HL-60/S4 treated with phorbol 12-myristate 13-acetate at 8.2 ng/mL for 4 days and 3 days (cell line): ENCODE data around the gene CYP26B1.

Experiments used
- in situ Hi-C: fragments of 300-500 bp; cut with MboI; formaldehyde crosslinking; loops from 2 replicates; pipeline ENCODE4 v1.15.0; 2022; ENCODE audit warnings: low sequenced_read_pairs

Gene CYP26B1

DNA sequence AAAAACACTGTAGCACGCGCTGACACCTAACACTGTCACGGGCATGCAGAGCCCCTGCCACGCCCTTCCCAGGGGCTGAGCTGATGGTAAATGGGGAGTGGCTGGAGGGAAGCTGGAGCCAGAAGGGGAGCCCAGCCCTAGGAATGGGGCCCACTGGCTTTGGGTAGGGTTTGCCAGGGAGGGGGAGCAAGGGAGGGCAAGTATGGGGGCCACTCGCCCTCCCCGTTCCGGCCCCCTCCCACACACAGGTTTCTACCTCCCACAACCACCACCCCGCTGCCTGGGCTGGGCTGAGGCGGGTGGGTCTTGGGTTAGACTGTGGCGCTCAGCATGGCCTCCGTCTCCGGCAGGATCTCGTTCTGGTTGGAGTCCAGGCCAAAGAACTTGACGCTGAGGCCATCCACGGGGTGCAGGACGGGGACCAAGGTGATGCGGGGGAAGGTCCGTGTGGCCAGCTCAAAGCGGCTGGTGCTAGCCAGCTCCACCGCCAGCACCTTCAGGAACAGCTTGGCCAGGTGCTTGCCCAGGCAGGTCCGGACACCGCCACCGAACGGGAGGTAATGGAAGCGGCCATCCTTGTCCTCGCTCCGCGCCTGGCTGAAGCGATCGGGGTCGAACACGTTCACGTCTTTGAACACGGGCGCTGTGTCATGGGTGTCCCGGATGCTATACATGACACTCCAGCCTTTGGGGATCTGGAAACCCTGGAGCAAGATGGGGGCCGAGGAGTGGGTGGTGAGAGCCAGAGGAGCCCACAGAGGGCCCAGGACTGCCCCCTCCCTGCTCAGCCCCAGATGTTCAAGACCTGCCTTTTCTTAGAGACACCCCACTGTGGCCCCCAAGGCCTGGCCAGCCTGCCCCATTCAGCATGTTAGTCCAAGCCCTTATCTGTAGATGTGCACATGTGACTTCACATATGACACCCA is 15.5 kb downstream of the CYP26B1 start:
- in situ Hi-C loops, result no loop called here

DNA sequence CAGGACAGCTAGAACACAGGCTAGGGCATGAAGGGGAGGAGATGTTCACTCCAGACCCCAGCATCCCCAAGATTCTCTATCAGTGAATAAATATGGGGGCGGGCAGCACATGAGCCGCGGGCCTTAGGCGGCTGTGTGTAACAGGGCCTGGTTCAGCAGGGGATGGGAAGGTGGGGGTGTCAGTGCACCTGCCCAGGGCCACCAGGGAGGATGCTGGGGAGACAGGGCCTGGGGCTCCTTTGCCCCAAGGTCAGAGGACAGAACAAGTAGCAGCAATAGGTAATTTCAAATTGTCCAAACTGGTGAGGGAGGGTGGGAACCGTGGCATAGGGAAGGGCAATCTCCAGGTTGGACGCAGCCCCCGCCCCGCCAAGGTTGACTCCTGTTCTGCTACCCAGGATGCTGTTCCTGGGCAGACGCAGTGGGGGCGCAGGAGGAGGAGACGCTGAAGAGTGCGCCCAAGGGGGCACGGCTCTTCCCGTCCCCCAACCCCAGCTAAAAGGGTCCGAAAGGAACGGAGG is 16.2 kb downstream of the CYP26B1 start:
- in situ Hi-C loops, result no loop called here

DNA sequence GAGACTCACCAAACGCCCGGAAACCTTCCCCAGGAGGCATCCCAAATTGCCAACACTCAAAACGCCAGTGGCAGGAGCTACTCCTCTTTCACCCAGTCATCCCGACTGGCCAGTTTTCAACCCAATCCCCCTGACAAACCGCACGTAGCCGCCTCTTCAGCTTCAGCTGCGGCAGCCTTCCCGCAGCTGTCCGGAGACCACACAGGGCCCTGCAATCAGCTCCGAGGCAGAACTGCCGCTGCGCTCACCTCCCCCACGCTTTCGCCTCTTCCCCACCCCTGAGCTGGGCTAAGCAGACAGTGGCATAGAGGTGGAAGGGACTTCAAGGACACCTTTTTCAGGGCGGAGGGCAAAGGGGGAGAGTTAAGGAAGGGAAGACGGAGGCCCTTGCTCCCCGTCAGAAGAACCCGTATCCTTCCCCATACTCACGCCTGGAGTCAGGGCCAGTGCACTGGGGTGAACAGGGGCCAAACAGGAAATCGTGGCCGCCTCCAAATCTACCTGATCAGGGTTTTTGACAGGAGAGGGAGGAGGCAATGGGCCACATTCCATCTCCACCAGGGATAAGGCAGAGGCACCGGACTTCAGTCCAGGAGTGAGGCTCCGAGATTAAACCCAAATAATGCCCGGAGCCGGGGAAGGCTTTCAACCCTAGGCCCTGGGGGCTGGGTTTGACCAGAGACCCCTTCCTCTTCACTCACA is 16.9 kb downstream of the CYP26B1 start:
- in situ Hi-C loops, result no loop called here

DNA sequence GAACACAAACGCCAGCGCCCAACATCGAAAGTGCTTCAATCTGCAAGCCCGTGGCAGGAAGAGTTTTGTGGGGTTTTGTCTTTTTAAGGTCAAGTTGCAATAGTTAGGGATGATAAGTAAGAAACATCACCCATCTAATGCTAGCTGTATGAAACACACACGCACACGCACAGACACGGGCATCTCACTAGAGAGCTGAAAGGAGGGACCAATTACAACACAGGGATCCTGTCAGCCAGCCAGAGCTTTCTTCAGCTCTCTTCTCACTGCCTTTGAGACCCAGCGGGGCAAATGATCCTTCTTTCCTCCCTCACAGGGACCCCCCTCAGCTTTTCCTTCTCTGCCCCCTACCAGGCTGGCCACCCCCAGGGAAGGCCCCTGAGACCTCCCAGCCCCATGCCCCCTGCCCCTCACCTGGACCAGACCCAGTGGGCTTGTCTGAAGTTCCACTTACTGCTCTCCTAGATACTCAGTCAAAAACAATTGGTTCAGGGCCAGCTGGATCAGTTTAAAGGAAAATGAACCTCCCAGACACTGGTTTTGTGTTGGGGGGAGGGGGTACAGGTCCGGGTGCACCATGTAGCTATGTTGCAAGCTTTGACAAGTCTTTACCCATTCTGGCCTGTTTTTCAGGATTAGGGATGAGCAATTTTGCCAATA is 17.9 kb downstream of the CYP26B1 start:
- in situ Hi-C loops, result no loop called here

DNA sequence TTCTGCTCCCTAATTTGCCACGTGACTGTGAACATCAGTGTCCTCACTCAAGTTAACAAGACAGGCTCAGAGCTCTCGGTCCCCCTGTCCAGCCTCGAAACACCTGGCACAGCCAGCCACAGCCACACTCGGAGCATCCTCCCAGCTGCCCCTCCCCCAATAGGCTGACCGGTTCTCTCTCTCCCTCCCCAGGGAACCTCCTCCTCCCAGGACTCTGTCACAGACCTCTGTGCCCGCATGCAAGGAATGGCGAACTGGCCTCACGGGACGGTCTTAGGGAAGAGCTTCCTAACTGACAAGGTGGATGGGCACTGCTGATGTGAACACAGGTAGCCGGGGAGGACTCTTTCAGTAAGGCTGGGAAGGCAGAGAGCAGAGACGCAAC is 18.8 kb downstream of the CYP26B1 start:
- in situ Hi-C loops, result no loop called here

DNA sequence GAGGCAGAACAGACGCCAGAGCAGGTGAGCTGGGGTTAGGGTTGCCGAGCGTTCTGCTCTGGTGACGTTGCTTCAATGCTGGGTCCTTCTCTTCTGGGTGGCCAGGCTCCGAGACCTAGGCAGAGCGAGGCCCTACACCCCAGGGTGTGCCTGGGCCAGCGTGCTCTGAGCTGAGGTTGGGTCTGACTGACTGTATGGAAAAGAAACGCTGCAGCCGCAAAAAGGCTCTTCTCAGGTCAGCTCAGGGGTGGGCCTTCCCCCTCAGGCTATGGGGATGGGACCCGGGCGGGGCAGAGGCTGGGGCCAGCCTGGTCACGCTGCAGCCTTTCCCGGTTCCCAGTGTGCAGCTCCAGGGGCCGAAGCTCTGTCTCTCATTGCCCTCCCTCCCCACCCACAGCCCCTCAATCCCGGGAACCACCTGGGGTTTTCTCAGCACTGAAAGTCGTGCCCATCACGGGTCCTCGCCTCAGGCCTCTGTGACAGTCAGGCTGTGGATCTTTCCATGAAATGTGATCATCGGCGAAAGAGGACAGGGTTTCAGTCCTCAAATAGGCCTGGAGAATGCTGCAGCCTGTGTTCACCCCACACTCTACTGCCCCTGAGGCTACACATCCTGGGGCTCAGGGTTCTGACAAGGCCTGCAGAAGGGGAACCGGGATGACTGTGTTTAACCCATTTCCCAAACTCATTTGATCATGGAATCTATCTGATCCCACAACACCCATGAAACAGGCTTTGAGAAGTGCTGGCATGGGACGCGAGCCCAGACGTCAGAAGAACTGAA is 19.4 kb downstream of the CYP26B1 start:
- in situ Hi-C loops, result no loop called here

DNA sequence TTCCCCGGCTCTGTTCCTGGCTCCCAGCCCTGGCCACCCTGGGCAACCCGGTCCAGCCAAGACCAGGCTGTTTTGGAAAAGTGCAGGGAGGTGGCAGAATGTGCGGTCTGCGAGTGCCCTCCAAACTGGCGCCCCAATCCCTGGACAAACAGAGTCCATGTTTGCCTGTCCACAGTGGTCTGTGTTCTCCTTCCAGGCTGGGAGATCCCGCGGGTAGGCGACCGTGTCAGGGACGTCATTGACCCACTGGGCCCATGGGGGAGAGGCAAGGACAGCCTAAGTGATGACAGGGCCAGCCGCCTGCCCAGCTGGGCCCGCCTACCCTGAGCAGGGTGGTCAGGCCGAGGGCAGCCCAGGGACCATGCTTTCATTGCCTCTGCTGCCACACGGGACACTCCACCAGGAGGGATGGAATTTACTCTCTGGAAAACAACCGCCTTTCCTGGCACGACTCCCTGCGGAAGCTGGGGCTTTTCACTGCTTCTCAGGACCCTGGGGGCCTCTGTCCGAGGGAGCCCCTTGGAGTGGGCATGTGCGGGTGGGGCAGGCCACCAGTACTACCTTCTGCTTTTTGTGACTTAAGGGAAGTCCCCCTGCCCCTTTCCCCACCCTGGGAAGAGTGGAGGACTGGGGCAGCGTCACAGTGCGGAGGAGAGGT is 20.1 kb downstream of the CYP26B1 start:
- in situ Hi-C loops, result no loop called here

DNA sequence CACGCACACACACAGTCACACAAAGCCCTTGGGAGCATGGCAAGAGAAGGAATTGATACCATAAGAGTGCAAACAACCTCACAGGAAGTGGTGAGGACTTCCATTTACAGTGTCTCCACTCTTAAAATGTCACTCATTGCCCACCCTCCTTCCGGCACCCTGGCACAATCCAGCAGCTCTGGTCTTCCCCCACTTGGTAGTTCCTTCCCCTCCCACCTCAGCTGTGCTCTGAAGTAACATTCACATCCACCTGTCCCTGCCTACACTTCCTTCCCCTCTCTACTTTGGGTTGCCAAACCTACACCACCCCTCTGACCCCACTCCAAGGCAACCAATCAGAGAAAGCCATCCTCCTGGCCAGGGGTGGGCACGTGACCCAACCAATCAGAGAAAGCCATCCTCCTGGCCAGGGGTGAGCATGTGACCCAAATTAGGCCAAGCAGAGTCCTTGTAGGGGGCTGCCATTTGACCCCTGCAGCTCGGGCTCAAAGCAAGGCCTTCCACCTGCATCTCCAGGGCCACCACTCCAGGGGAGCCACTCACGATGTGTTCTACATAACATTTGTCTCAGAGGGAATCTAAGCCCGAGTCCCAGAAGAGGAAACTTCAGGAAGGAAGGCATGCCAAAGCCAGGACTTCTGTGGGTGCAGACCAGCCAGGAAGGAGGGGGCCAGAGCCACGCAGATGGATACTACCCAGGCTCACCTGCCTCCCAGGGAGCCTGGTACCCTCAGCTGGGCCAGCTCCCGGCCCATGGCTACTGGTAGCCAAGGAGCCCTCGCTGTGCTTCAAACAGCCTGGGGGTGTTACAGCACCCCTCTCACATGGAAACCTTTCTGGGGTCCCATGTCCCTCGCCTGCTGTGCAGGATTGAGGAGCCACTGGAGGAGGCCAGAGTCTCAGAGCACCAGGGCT is 21.2 kb downstream of the CYP26B1 start:
- in situ Hi-C loops, result no loop called here

DNA sequence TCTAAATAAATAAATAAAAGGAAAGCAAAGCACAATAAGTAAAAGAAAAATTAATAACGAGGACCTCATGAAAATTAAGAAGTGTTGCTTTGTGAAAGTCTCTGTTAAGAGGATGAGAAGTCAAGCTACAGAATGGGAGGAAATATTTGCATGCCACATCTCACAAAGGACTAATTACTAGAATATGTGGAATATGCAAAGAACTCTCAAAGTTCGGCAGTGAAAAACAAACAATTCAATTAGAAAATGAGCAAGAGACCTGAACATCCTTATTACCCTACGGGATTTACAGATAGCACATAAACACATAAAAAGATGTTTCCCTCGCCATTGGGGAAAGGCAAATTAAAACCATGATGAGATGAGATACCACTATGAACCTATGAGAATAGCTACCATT is 23.3 kb downstream of the CYP26B1 start:
- in situ Hi-C loops, result no loop called here

DNA sequence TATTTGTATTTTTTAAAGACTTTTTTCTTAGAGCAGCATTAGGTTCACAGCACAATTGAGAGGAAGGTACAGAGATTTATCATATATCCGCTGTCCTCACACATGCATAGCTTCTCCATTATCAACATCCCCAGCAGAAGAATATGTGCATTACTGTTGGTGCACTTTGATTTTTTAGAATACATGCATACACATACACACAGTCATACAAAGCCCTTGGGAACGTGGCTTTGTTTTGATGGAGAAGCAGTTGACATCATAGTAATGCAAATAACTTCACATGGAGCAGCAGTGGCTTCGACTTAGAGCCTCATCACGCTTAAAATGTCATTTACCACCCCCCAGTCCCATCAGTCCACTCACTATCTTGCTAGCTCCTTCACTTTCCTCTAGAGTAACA is 26.5 kb downstream of the CYP26B1 start:
- in situ Hi-C loops, result no loop called here

DNA sequence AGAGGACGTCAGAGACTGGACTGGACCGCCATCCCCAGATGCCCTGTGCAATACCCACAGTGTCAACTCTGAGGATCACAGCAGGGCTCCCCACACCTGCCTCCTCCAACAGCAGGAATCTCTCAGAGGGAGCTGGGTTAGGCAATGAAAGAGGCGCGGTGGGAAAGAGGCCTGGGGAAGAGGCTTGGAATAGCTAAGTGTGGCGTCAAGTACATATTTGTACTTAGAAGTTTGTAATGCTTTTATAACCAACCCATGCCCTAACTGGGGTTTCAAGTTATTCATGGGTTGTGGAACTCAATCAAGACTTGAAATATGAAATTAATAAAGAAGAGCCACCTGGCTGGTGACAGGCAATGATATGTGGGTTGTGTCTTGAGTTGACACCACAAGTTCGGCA is 28.7 kb downstream of the CYP26B1 start:
- in situ Hi-C loops, result no loop called here

DNA sequence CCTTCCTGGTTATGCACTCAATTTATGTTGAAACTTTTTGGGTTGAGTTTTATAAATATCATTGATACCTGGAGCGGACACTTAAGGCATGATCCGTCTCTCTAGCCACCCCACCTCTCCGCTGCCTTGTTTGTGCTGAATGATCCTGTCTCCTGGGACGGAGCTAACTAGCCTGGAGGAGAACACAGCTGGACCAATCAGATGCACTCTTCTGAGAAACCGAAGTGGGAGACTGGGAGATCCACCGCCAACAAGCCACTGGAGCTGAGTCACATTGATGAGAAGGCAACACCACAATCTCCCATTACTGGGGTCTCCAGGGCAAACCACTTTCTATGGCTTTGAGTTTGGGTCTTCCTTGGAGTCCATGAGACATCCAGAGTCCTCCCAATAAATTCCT is 29.3 kb downstream of the CYP26B1 start:
- in situ Hi-C loops, result no loop called here

DNA sequence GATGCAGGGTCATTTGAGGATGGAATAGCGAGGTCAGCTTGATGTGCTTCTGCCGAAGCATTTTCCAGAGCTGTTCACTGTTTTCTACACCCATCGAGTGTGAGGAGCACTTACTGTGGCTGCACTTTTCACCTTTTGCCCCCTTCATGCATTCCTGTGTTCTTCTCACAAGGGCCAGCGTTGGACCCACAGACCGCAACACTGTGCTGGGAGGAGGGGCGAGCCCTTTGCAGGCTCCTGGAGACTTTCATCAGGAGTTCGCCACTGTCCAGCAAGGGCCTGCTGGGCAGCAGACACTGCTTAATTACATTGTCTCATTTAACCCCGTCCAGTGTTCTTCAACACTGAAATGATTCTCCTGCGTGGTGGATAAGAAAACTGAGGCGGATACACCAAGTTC is 29.9 kb downstream of the CYP26B1 start:
- in situ Hi-C loops, result no loop called here

DNA sequence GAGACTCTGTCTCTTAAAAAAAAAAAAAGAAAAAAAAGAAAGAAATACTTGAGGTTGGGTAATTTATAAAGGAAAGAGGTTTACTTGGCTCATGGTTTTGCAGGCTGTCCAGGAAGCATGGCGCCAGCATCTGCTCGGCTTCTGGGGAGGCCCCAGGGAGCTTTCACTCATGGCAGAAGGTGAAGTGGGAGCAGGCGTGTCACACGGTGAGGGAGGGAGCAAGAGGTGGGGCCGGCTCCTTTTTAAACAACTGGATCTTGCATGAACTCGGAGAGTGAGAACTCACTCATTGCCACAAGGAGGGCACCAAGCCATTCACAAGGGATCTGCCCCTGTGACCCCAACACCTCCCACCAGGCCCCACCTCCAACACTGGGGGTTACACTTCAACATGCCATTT is 30.6 kb downstream of the CYP26B1 start:
- in situ Hi-C loops, result no loop called here

DNA sequence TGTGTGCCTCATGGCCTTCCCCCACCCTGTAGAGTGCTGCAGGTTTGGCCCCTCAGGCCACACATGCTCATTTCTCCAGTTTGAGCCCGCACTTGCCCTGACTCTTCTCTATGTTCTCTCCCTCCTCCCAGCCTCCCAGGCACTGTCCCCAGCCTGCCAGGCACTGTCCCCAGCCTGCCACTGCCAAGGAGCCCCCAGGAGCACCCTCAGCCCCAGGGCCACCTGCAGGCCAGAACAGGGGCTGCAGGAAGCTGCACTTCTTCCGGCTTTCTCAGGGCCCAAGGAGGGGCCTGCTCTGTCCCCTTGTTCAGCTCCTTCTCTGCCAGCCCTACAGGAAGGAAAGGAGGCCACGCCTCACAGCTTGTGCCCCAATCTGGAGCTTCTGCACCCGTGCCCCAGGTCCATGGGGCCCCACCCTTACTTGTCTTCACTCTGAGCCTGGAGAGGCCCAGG is 31.6 kb downstream of the CYP26B1 start:
- in situ Hi-C loops, result no loop called here

DNA sequence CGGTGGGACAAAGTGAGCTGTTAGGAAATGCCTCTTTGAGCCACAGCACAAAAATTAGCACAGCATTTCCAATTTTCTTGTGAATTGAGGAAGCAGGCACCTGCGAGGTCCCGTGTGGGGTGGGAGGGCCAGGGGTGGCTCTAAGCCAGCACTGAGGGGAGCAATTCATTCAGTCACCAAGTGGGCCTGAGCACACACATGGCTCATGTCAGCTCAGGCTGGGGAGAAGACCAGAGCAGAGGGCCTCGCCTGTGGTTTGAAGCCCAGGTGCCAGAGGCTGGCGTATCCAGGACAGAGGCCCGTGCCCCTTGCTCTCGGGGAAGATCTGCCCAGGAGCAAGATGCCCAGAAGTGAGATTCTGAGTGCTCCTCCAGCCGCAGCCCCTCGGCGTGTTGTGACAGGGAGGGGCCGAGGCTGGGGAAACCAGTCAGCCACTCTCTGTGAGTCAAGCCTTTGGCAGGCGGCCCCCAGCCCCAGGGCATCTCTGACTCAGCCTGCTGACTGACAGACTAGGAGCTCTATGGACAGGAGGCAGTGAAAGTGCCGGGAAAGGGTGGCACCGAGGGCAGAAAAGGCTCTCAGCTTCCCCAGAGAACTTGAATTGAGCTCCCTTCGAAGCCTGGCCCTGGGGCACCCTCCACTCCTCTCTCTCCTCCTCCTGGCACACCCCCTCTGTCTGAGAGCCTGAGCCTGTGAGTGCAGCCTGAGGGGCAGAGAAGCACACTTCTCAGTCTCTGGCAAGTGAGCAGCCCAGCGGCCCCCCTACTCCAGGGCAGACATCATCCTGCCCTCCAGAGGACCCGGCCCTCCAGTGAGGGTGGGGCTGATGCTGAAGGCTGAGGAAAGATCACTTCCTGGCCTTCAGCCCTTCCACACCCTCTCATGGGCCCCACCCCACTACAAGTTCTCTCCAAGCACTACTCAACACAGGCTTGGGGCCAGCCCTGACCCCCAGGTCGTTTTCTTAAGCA is 32.3 kb downstream of the CYP26B1 start:
- in situ Hi-C loops, result no loop called here

DNA sequence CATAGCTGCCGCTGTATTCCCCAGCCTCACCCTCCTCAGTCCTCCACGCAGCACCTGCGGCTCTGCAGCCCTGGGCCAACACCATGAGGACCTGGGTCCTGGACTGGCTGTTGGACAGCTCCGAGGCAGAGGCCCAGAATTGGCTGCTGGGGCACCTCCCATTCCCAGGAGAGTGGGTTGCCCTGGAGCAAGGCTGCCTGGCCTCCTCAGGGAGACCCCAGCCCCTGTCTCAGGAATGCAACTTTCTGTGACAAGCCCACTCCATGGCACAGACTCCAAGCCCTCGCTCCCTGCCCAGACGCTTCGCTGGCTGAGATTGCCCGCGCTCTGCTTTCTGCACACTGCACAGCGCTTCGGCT is 33.0 kb downstream of the CYP26B1 start:
- in situ Hi-C loops, result no loop called here
